WI38 (cell line): ENCODE data around the gene ZHX3.

Experiments used
- H3K4me3 ChIP-seq: 2 replicates; pipeline ENCODE4 v1.5.1; 2011; ENCODE audit warnings: low read depth, mild to moderate bottlenecking, control low read depth, low read length
- CTCF ChIP-seq: IDR thresholded peaks from 2 replicates; pipeline ENCODE4 v1.5.1; 2012; ENCODE audit warnings: low read depth, mild to moderate bottlenecking, control low read depth, low read length

Gene ZHX3

GRCh38 chr20:41358717-41359116 is 41.2 kb upstream of the ZHX3 start:
- no peak for TF ChIP-seq CTCF
- no peak overlapping the region for H3K4me3 ChIP-seq

GRCh38 chr20:41358230-41358629 is 40.7 kb upstream of the ZHX3 start:
- no peak for TF ChIP-seq CTCF
- no peak overlapping the region for H3K4me3 ChIP-seq

- TF ChIP-seq CTCF: no peak
- H3K4me3 ChIP-seq: no peak overlapping the region
Measured at GRCh38 chr20:41357424-41358163, 40.1 kb upstream of the ZHX3 start.

GRCh38 chr20:41356951-41357350 is 39.4 kb upstream of the ZHX3 start:
- TF ChIP-seq CTCF: no peak
- H3K4me3 ChIP-seq: no peak overlapping the region

GRCh38 chr20:41355598-41356203 is 38.2 kb upstream of the ZHX3 start:
- H3K4me3 ChIP-seq: no peak overlapping the region
- no peak for TF ChIP-seq CTCF

GRCh38 chr20:41355192-41355591 is 37.7 kb upstream of the ZHX3 start:
- no peak for TF ChIP-seq CTCF

GRCh38 chr20:41353530-41353929 is 36.0 kb upstream of the ZHX3 start:
- H3K4me3 ChIP-seq: no peak overlapping the region

More at GRCh38 chr20:41355192-41355591, 37.7 kb upstream of the ZHX3 start:
- H3K4me3 ChIP-seq: no peak overlapping the region

More at GRCh38 chr20:41353530-41353929, 36.0 kb upstream of the ZHX3 start:
- TF ChIP-seq CTCF: no peak
